GM18507 (cell line): ENCODE measurements around the gene CCR1.
"Not testable (repeated sequence)": the region's sequence is repeated elsewhere in the genome, so short reads cannot be mapped to it uniquely, and the experiment has no call there.

Experiments used
- DNase-seq: peaks from one replicate; pipeline ENCODE4 v3.0.0; 2011; ENCODE audit warnings: low read depth; ENCODE audit not compliant: insufficient read length; ENCODE audit errors: extremely low spot score
- FAIRE-seq: peaks from 2 replicates; lab custom pipeline; 2011; peaks lifted over from hg19 to GRCh38; lab: Jason Lieb, UNC

CCR1 gene

GRCh38 chr3:46214751-46215352 lies 6.7 kb upstream of the CCR1 start:
- FAIRE-seq, result peak; percentile 77
- no peak for DNase-seq

GRCh38 chr3:46213201-46213600 lies 5.1 kb upstream of the CCR1 start:
- DNase-seq, result no peak
- peak; percentile 18 for FAIRE-seq

DNA sequence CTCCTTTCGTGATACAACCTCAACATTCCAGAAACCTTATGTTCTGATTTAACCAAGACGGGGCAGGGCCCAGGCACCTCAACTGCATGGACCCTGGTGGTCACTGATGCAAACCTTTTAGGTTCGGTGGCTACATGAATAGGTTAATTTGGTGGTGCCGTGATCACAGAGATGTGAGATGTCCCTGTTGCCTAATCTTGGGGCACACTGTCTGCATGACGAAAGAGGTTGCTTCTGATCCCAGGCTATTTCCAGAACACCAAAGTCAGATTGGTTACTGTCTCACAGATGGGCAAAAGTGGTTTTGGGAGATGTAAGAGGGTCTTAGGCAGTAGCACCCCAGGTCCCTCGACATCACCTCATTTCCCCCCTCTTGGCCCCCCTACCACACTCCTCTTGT lies 4.0 kb upstream of the CCR1 start:
- DNase-seq, result no peak
- no peak for FAIRE-seq

DNA sequence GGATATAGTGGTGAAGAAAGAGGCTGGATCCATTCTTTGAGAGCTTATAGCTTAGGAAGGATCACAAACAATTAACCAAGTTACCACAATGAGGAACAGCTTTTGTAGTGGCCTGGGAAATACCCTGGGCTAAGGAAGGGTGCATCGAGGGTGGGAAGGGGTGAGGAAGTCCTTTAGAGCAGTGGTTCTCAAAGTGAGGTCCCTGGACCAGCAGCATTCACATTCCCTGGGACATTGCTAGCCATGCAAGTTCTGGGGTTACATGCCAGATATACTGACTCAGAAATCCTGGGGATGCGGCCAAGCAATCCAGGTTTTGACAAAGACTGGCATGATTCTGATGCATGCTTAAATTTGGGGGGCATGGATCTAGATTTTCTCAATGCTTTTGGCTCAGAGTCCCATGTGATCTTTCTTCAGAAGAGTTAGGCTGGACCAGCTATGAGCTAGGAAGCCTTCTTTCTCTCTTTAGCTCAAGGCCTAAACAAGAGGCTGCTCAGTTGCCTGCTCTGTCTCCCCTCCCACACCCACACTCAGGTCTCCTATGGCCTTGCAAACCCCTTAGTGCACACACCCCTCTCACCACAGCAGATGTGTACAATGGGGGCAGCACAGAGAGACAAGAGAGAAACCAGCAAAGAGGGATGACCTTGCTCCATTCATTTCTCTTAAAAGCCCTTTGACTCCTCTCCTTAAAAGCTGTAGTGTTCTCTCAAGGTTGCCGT lies 1.8 kb upstream of the CCR1 start:
- FAIRE-seq (no peak), DNase-seq (no peak)

GRCh38 chr3:46209053-46209452 lies 940 bp upstream of the CCR1 start:
- DNase-seq, result no peak
- no peak for FAIRE-seq

DNA sequence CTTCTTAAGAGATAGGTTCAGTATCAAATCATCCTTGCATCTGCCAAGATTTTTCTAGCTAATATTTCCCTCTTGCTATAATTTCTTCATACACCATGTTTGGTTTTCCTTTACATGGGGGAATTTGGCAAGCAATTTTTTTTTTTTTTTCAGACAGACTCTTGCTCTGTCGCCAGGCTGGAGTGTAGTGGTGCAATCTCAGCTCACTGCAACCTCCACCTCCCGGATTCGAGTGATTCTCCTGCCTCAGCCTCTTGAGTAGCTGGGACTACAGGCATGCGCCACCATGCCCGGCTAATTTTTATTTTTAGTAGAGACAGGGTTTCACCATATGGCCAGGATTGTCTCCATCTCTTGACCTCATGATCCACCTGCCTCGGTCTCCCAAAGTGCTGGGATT lies 599 bp downstream of the CCR1 start:
- FAIRE-seq, DNase-seq: not testable (repeated sequence)

DNA sequence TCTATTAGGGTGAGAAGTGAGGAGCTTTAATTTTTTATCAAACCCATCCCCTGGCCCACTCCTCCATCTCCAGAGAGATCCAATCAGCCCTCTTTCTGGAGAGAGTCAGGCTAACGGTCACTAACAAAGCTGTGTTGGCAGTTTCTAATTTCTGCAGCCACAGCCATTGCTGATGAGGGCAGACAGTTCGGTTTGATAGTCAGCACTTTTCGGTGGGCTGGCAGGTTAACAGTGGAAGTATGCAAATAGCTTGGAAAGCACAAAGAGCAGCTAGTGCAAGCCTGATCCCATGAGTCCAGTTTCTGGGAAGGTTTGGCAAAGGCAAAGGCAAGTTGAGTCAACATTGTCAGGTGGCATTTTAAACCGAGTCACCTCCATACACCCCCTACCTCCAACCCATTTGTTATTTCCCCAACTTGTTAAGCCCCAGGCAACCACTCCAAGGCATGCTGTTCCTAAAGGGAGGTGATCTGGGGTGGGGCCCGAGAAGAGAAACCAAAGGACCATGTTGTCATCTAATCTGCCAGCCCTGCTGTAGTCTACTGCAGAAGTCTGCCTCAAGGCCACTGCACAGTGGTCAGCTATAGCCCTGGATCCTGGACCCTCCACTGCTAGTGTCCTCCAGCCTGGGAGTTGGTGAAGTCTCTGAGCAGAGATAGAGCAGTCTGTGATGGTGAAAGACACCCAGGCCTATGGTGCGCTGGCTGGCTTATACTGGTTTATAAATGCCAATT lies 1.7 kb downstream of the CCR1 start:
- DNase-seq (no peak), FAIRE-seq (no peak)

GRCh38 chr3:46205286-46205960 lies 2.7 kb downstream of the CCR1 start:
- FAIRE-seq, result no peak
- DNase-seq, result no peak

- no peak for FAIRE-seq
- no peak for DNase-seq
These were observed 4.4 kb downstream of the CCR1 start for GRCh38 chr3:46203681-46204080.

DNA sequence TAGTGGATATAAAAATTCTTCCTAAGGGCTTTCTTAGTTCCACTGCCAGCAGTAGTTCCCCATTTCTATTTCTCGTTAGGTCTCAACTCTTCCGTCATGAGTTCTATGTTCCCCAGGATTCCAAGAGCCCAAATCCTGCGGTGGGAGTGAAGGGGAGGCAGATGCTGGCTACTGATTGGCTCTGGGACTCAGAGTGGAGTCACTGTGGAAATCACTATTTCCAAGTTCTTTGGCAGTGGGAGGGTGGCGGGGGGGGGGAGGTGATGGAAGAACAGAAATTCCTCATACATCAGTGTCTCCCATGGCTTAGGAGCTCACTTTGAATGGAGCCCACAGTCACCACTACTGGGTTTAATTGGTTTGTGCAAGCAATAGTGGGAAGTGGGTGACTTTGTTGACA lies 5.6 kb downstream of the CCR1 start:
- DNase-seq (no peak), FAIRE-seq (no peak)

GRCh38 chr3:46200790-46201189 lies 7.3 kb downstream of the CCR1 start:
- DNase-seq (no peak), FAIRE-seq (no peak)

GRCh38 chr3:46200211-46200610 lies 7.9 kb downstream of the CCR1 start:
- FAIRE-seq (no peak), DNase-seq (no peak)

DNA sequence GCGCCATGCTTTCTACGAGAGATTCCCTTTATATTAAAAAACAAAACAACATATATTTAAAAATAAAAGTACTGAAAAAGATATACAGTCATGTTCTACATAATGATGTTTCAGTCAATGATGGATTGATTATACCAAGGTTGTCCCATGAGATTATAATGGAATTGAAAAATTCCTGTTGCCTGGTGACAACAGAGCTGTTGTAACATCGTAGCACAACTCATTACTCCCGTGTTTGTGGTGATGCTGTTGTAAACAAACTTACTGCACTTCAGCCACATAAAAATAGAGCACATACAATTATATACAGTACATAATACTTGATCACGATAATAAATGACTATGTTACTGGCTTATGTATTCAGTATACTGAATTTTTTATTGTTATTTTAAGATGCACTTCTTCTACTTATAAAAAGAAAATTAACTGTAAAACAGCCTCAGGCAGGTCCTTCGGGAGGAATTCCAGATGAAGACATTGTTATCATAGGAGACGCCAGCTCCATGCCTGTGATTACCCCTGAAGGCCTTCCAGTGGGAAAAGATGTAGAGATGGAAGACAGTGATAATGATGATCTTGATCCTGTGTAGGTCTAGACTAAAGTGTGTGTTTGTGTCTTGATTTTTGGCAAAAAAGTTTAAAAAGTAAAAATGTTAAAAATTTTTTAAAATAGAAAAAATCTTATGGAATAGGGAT lies 11.7 kb downstream of the CCR1 start:
- FAIRE-seq (no peak), DNase-seq (no peak)

DNA sequence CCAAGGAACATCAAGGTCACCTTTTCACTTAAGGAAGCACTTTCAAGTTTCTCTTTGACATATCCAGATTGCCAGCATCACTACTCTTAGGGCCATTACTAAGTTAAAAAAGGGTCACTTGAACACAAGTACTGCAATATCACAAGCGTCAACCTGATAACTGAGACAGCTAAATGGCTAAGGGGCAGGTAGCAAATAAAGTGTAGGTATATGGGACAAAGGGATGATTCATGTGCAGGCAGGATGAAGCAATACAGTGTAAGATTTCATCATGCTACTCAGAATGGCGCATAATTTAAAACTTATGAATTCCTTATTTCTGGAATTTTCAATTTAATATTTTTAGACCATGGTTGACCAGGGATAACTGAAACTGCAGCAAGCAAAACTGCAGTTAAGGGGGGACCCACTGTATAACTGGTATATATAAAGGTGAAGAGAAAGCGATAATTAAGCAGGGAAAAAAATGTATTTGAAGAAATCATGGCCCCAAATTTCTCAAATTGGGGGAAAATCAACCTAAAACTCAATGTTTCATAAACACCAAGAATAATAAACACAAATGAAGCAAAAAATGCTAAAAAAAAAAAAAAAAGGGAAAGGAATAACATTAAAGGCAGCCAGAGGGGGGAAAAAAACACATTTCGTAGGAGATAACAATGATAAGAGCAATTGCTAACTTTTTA lies 13.1 kb downstream of the CCR1 start:
- peak; percentile 39 for FAIRE-seq

DNA sequence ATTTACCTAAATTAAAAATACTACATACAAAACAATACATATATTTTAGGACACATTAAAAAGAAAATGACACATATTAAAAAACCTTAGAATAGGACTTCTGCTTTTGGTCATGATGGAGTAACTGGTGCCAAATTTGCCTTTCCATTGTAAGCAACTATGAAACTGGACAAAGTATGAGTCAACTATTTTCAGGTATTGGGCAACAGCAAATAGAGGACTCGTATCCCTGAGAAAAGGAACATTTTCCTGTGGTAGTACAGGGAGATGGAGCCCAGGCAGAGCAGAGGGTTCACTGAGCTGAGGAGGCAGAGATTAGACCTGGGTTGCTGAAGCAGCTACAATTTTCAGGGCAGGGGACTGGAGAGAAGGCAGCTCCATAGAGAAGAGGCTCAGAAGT lies 14.7 kb downstream of the CCR1 start:
- no peak for FAIRE-seq
- DNase-seq, result no peak

More for the DNA sequence above, 13.1 kb downstream of the CCR1 start:
- DNase-seq, result no peak

DNA sequence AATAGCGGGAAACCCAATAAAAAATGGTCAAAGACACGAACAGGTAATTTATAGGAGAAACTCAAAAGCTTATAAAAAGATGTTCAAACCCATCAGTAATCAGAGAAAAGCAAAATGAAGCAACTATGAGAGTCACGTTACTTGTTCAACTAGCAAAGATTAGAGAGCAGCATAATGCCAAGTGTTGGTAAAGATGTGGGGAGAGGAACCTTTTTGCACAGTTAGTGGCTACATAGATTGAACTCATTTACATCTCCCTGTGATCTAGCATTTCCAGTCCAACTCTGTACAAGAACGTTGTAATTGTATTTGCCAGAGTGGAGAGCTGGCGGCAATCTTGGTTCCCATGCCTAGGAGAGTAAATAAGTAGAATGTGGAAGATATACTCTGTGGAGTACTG lies 15.2 kb downstream of the CCR1 start:
- no peak for FAIRE-seq
- DNase-seq, result no peak

GRCh38 chr3:46191730-46192129 lies 16.4 kb downstream of the CCR1 start:
- no peak for DNase-seq
- peak; percentile 57 for FAIRE-seq

GRCh38 chr3:46188708-46189107 lies 19.4 kb downstream of the CCR1 start:
- FAIRE-seq (no peak), DNase-seq (no peak)

GRCh38 chr3:46187876-46188275 lies 20.2 kb downstream of the CCR1 start:
- FAIRE-seq, result peak; percentile 39

More at GRCh38 chr3:46187876-46188275, 20.2 kb downstream of the CCR1 start:
- no peak for DNase-seq
